WTC11 (cell line): ENCODE data around the gene RNASE7. TPM values are rescaled to one million over a fixed set of nuclear protein-coding genes. Genes with fewer than 3 reads are reported as not detected.

ENCODE experiments used
- ATAC-seq: fragments of 200-7000 bp; cut with Tn5 transposase; 2 replicates; pipeline ENCODE4 v1.10.0; 2021; ENCODE audit warnings: mild to moderate bottlenecking, moderate library complexity
- CTCF ChIA-PET: fragments of 300-600 bp; sonication (Branson Sonifier 250); formaldehyde crosslinking; loops from one replicate; lab custom pipeline; 2021; ENCODE audit warnings: antibody characterized with exemption; lab: Charles Lee
- POLR2A ChIA-PET: fragments of 350-600 bp; sonication (Branson Sonifier 250); formaldehyde crosslinking; loops from one replicate; lab custom pipeline; 2021; ENCODE audit warnings: antibody characterized with exemption; lab: Charles Lee
- DNase-seq: peaks from one replicate; pipeline ENCODE4 v3.0.0; 2021; ENCODE audit warnings: low spot score
- H3K27ac Mint-ChIP-seq: 2 replicates; pipeline ENCODE4 v1.8.0; 2021; ENCODE audit warnings: mixed read lengths
- H3K27me3 Mint-ChIP-seq: 2 replicates; pipeline ENCODE4 v1.8.0; 2021; ENCODE audit warnings: low read depth, mild to moderate bottlenecking, moderate library complexity, mixed read lengths
- H3K36me3 Mint-ChIP-seq: 2 replicates; pipeline ENCODE4 v1.8.0; 2021; ENCODE audit warnings: mixed read lengths
- H3K4me1 Mint-ChIP-seq: 2 replicates; pipeline ENCODE4 v1.8.0; 2022; ENCODE audit warnings: mixed read lengths
- H3K4me3 Mint-ChIP-seq: 2 replicates; pipeline ENCODE4 v1.8.0; 2021; ENCODE audit warnings: mild to moderate bottlenecking, moderate library complexity, mixed read lengths
- H3K9me3 Mint-ChIP-seq: 2 replicates; pipeline ENCODE4 v1.8.0; 2021; ENCODE audit warnings: mixed read lengths
- AR ChIP-seq: fragments of 250-450 bp; sonication (Bioruptor Pico); IDR thresholded peaks from 2 replicates; pipeline ENCODE4 v1.9.0; 2021; ENCODE audit warnings: mild to moderate bottlenecking
- CREM ChIP-seq: sonication (generic); formaldehyde crosslinking; IDR thresholded peaks from 2 replicates; pipeline ENCODE4 v1.8.1; 2022; ENCODE audit warnings: mild to moderate bottlenecking, missing genetic modification reagents, moderate library complexity
- E2F1 ChIP-seq: sonication (generic); formaldehyde crosslinking; IDR thresholded peaks from 2 replicates; pipeline ENCODE4 v1.8.0; 2022; ENCODE audit warnings: mild to moderate bottlenecking, missing genetic modification reagents
- ETV6 ChIP-seq: sonication (generic); formaldehyde crosslinking; IDR thresholded peaks from 2 replicates; pipeline ENCODE4 v1.8.1; 2022; ENCODE audit warnings: mild to moderate bottlenecking, missing genetic modification reagents
- GABPB1 ChIP-seq: sonication (generic); formaldehyde crosslinking; IDR thresholded peaks from 2 replicates; pipeline ENCODE4 v1.8.1; 2023; ENCODE audit warnings: mild to moderate bottlenecking, missing genetic modification reagents
- HMGA2 ChIP-seq: fragments of 250-450 bp; sonication (Bioruptor Pico); IDR thresholded peaks from 2 replicates; pipeline ENCODE4 v1.4.0; 2021; ENCODE audit warnings: mild to moderate bottlenecking, moderate library complexity
- IRF1 ChIP-seq: sonication (generic); formaldehyde crosslinking; IDR thresholded peaks from 2 replicates; pipeline ENCODE4 v1.8.0; 2023; ENCODE audit warnings: missing genetic modification reagents
- NFATC4 ChIP-seq: fragments of 250-450 bp; sonication (Bioruptor Pico); IDR thresholded peaks from 2 replicates; pipeline ENCODE4 v1.9.0; 2021; ENCODE audit warnings: mild to moderate bottlenecking
- RORB ChIP-seq: fragments of 250-450 bp; sonication (Bioruptor Pico); IDR thresholded peaks from 2 replicates; pipeline ENCODE4 v1.9.0; 2021; ENCODE audit warnings: mild to moderate bottlenecking
- SP1 ChIP-seq: sonication (generic); formaldehyde crosslinking; conservative IDR thresholded peaks from 2 replicates; pipeline ENCODE4 v1.8.1; 2022; ENCODE audit warnings: missing genetic modification reagents
- TP53 ChIP-seq: sonication (generic); formaldehyde crosslinking; IDR thresholded peaks from 2 replicates; pipeline ENCODE4 v1.8.1; 2023; ENCODE audit warnings: mild to moderate bottlenecking, missing genetic modification reagents
- ZBTB21 ChIP-seq: sonication (generic); formaldehyde crosslinking; IDR thresholded peaks from 2 replicates; pipeline ENCODE4 v1.8.1; 2023; ENCODE audit warnings: mild to moderate bottlenecking, missing genetic modification reagents, borderline replicate concordance
- ZNF232 ChIP-seq: sonication (generic); formaldehyde crosslinking; IDR thresholded peaks from 2 replicates; pipeline ENCODE4 v1.8.0; 2022; ENCODE audit warnings: mild to moderate bottlenecking, missing genetic modification reagents
- ZNF263 ChIP-seq: sonication (generic); formaldehyde crosslinking; IDR thresholded peaks from 2 replicates; pipeline ENCODE4 v1.8.1; 2022; ENCODE audit warnings: low read depth, mild to moderate bottlenecking, moderate library complexity, missing genetic modification reagents
- ZNF317 ChIP-seq: sonication (generic); formaldehyde crosslinking; IDR thresholded peaks from 2 replicates; pipeline ENCODE4 v1.8.1; 2023; ENCODE audit warnings: low read depth, mild to moderate bottlenecking, moderate library complexity, missing genetic modification reagents, borderline replicate concordance
- total RNA-seq: library from RNA; stranded (reverse); gene quantifications from 3 replicates; pipeline ENCODE4 v1.2.3, GENCODE V29; 2021
- TF ChIP-seq, protein P1 (sequence below): sonication (generic); formaldehyde crosslinking; IDR thresholded peaks from 2 replicates; pipeline ENCODE4 v1.8.0; 2022; ENCODE audit warnings: mild to moderate bottlenecking, missing genetic modification reagents
- TF ChIP-seq, protein P2 (sequence below): sonication (generic); formaldehyde crosslinking; IDR thresholded peaks from 2 replicates; pipeline ENCODE4 v1.8.1; 2022; ENCODE audit warnings: mild to moderate bottlenecking, missing genetic modification reagents, moderate library complexity, borderline replicate concordance
- TF ChIP-seq, protein P3 (sequence below): sonication (generic); formaldehyde crosslinking; IDR thresholded peaks from 2 replicates; pipeline ENCODE4 v1.8.0; 2022; ENCODE audit warnings: mild to moderate bottlenecking, missing genetic modification reagents
- TF ChIP-seq, protein P4 (sequence below): fragments of 250-450 bp; sonication (Bioruptor Pico); IDR thresholded peaks from 2 replicates; pipeline ENCODE4 v1.9.0; 2021; ENCODE audit warnings: mild to moderate bottlenecking, borderline replicate concordance

RNASE7 gene
- total RNA-seq, 1 experiment from 2014 or later = not detected

- no peak for TF ChIP-seq ZBTB21
Observed at GRCh38 chr14:21069388-21070082, 27.4 kb downstream of the RNASE7 start (continued).

DNA sequence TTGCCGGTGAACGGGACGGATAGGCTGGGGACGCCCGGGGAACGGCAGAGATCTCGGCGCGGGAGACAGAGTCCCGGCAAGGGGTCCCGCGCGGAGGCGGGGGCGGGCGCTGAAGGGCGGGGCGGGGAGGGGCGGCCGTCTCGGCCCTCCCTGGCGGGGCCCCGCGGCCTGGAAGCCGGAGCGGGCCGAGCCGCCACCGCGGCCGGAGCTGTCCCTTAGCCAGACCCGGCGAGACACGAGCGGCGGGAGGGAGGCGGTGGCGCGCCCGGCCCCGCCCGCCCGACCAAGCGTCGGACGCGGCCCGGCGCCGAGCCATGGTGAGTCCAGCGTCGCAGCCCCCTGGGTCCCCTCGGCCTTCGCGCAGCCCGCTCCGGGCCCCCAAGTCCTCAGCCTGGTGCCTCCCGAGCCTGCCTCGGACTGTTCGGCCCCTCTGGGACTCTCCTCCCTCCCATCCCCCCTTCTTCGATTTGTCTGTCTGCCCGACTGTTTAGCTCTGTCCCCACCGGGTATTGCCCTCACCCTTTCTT is 28.0 kb downstream of the RNASE7 start, which contains the start of gene ARHGEF40:
TSS of gene ARHGEF40 (plus strand) at position 222 of the 527 bp plus-strand sequence. CDS start at position 315, 93 bp downstream.
- Mint-ChIP-seq H3K27ac (peak within 1 kb of the TSS; percentile 80), H3K4me1 (peaks cover 33% of the 10 kb centered on the region), H3K36me3 (peaks cover 17% of the 10 kb centered on the region), H3K27me3 (peaks cover 5% of the 10 kb centered on the region; the same call in 1 of the 2 replicates), H3K4me3 (peak within 1 kb of the TSS; percentile 89), H3K9me3 (no peaks in the 10 kb centered on the region)
- ATAC-seq (peak; percentile 0; the same call in 1 of the 2 replicates), DNase-seq (peak; percentile 58)
- POLR2A ChIA-PET = interaction anchor here (0.5 to 3.0 kb wide), 13 partner anchors 11 to 728 kb away, joined by 3 to 74 read pairs (median 8); no protein-coding TSS in a partner anchor
- CTCF ChIA-PET = interaction anchor here (0.8 to 4.6 kb wide), 18 partner anchors 9 to 197 kb away, joined by 3 to 165 read pairs (median 15); partner anchors contain the start of genes SLC39A2, TMEM253 and ZNF219
- TF ChIP-seq AR (CRISPR knock-in tag) (no peak), ZNF317 (CRISPR knock-in tag) (no peak), IRF1 (CRISPR knock-in tag) (no peak), CREM (CRISPR knock-in tag) (peak; percentile 25; the same call in 1 of the 2 replicates), SP1 (CRISPR knock-in tag) (peak; percentile 16), ZNF263 (CRISPR knock-in tag) (no peak), ETV6 (CRISPR knock-in tag) (no peak), E2F1 (no peak), NFATC4 (CRISPR knock-in tag) (no peak), HMGA2 (CRISPR knock-in tag) (no peak), ZNF232 (CRISPR knock-in tag) (no peak), GABPB1 (no peak), RORB (no peak), TP53 (no peak)
- TF ChIP-seq, protein P1, sequence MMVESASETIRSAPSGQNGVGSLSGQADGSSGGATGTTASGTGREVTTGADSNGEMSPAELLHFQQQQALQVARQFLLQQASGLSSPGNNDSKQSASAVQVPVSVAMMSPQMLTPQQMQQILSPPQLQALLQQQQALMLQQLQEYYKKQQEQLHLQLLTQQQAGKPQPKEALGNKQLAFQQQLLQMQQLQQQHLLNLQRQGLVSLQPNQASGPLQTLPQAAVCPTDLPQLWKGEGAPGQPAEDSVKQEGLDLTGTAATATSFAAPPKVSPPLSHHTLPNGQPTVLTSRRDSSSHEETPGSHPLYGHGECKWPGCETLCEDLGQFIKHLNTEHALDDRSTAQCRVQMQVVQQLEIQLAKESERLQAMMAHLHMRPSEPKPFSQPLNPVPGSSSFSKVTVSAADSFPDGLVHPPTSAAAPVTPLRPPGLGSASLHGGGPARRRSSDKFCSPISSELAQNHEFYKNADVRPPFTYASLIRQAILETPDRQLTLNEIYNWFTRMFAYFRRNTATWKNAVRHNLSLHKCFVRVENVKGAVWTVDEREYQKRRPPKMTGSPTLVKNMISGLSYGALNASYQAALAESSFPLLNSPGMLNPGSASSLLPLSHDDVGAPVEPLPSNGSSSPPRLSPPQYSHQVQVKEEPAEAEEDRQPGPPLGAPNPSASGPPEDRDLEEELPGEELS (CRISPR knock-in tag) = 0 out of 2 replicates have a peak, but pooled peaks have one; percentile 1
- TF ChIP-seq, protein P2, sequence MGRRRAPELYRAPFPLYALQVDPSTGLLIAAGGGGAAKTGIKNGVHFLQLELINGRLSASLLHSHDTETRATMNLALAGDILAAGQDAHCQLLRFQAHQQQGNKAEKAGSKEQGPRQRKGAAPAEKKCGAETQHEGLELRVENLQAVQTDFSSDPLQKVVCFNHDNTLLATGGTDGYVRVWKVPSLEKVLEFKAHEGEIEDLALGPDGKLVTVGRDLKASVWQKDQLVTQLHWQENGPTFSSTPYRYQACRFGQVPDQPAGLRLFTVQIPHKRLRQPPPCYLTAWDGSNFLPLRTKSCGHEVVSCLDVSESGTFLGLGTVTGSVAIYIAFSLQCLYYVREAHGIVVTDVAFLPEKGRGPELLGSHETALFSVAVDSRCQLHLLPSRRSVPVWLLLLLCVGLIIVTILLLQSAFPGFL (CRISPR knock-in tag) = no peak
- TF ChIP-seq, protein P3, sequence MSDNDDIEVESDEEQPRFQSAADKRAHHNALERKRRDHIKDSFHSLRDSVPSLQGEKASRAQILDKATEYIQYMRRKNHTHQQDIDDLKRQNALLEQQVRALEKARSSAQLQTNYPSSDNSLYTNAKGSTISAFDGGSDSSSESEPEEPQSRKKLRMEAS = no peak
- TF ChIP-seq, protein P4, sequence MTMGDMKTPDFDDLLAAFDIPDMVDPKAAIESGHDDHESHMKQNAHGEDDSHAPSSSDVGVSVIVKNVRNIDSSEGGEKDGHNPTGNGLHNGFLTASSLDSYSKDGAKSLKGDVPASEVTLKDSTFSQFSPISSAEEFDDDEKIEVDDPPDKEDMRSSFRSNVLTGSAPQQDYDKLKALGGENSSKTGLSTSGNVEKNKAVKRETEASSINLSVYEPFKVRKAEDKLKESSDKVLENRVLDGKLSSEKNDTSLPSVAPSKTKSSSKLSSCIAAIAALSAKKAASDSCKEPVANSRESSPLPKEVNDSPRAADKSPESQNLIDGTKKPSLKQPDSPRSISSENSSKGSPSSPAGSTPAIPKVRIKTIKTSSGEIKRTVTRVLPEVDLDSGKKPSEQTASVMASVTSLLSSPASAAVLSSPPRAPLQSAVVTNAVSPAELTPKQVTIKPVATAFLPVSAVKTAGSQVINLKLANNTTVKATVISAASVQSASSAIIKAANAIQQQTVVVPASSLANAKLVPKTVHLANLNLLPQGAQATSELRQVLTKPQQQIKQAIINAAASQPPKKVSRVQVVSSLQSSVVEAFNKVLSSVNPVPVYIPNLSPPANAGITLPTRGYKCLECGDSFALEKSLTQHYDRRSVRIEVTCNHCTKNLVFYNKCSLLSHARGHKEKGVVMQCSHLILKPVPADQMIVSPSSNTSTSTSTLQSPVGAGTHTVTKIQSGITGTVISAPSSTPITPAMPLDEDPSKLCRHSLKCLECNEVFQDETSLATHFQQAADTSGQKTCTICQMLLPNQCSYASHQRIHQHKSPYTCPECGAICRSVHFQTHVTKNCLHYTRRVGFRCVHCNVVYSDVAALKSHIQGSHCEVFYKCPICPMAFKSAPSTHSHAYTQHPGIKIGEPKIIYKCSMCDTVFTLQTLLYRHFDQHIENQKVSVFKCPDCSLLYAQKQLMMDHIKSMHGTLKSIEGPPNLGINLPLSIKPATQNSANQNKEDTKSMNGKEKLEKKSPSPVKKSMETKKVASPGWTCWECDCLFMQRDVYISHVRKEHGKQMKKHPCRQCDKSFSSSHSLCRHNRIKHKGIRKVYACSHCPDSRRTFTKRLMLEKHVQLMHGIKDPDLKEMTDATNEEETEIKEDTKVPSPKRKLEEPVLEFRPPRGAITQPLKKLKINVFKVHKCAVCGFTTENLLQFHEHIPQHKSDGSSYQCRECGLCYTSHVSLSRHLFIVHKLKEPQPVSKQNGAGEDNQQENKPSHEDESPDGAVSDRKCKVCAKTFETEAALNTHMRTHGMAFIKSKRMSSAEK (CRISPR knock-in tag) = no peak
